GM12874 (cell line): Measurements from ENCODE around the gene TTC34.

Experiments
- CTCF ChIP-seq: IDR thresholded peaks from 2 replicates; pipeline ENCODE4 v1.5.1; 2011; ENCODE audit warnings: low read depth, mild to moderate bottlenecking, control low read depth, low read length, moderate library complexity; ENCODE audit not compliant: insufficient read depth

The TTC34 gene

GRCh38 chr1:2808386-2808705 is 6.9 kb upstream of the TTC34 start:
- TF ChIP-seq CTCF: no peak

DNA sequence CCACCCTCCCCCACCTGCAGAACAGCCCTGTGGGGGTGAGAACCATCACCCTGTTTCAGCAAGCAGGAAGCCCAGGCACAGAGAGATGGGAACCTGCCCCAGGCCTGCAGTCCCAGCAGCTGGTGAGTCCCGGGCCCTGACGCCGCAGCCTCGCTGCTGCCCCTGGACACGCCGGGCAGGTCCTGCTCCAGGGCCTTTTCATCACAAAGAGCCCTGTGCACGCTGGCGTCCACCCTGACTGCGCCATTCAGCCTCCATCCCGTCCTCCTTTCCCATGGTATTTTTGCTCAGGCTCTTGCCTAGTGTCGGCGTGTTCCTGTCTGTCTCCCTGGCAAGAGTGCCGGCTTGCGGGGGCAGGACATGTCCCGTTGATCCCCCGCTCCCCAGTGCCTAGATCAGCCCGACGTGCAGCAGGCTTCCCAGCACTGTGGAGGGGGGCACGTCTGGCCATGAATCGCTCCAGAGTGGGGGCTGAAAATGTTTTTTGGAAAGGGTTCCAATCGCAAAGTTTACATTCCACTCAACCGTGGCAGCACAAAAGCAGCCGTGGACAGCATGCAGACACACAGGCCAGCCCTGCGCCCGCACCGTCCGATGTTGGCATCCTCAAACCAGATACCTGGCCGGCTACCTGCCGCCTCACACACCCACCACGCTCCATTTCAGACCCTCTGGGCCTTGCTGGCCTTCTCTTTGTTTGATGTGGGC is 6.3 kb upstream of the TTC34 start:
- no peak for TF ChIP-seq CTCF

GRCh38 chr1:2807036-2807435 is 5.5 kb upstream of the TTC34 start:
- TF ChIP-seq CTCF: no peak

DNA sequence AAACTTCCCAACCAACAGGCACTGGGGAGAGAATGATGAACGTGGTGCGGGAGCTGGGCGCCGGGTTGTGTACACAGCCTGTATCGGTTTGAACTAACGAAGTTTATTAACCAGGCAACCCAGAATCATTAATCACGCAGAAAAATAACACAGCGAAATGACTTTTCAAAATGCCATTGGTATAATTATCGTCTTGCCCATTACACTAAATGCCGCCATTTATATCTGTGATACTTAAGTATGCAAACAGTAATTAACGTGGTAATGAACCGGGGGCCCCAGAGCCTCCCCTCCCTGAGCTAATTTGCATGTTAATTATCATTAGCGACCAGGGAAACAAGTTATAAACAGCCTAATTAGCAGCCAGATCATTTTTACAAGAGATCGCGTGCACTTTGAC is 5.1 kb upstream of the TTC34 start:
- no peak for TF ChIP-seq CTCF

- TF ChIP-seq CTCF: no peak
Measured at GRCh38 chr1:2805801-2806430, 4.4 kb upstream of the TTC34 start.

DNA sequence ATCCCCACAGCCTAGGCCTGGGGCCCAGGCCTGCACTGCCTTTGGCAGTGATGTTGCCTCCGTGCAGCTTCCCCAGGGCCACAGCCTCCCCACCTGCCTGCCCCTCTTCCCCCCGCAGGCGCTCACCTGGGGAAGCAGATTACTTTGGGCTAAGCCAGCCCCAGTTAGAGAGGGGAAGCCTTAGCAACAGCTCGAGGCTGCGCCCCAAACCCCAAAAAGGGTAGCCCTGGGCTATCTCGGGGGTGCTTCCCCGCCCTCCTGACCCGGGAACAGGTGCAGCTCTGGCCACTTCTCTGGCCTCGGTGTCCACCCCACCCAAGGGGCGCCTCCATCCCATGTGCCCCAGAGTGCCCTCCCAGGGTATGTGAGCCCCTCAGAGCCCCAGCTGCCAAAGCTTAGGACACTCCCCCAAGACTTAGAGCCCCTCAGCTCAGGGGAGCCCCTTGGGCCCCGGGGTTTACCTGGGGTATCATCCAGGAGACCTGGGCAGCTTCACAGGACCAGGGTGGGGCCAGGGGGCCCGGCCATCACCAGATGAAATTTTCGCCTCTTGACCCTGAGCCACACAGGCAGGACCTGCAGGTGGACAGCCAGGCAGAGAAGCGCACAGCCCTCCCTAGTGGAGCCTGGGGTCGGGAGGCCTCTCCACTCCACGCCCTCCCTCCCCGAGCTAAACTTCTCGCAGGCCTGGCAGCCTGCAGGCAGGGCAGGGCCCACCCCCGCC is 3.3 kb upstream of the TTC34 start:
- no peak for TF ChIP-seq CTCF

DNA sequence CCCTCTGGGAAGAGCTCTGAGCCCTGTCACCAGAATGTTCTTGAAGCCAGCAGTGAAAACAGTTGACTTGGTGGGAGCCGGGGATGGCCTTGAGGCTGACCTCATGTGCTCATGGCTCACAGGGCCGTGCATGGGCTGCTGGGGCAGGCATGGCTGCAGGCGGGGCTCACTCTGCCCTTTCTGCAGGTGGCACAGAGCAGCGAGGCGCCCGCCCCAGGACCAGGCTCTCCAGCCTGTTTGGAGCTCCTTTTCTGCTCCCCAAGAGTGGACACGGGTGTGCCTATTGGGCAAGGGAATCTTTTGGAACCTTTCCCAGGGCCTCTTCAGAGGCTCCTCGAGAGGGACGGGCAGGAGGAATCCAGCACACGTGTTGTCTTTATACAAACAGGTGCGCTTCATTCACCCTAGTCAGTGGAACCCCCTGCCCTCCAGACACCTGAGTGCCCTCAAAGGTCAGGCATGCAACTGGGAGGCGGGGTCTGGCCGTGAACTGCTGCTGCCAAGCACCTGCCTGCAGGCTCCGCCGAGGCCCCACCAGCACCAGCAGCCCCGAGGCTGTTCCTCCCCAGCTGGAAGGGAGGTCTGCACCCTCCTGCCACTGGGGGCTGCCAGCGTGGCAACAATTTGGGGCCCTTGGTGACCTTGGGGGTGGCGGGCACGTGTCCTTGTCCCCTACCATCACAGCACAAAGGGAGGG is 2.6 kb upstream of the TTC34 start:
- TF ChIP-seq CTCF: no peak
